Large intestine (tissue), 3 donors: ENCODE measurements around the gene MYOM3. TPM values are rescaled to one million over a fixed set of nuclear protein-coding genes. Genes with fewer than 3 reads are reported as not detected.

Experiments used
- DNase-seq, 2 donors: peaks; one replicate each; pipeline versions ENCODE4 v3.0.0 to v3.0.0-alpha.2; 2013
- H3K27ac ChIP-seq: one replicate; pipeline ENCODE4 v1.5.1; 2013; ENCODE audit warnings: low read length
- H3K27me3 ChIP-seq: 2 replicates; pipeline ENCODE4 v1.6.1; 2013; ENCODE audit warnings: low read length; ENCODE audit not compliant: control insufficient read depth, insufficient read depth
- H3K36me3 ChIP-seq: 2 replicates; pipeline ENCODE4 v1.6.1; 2013; ENCODE audit warnings: low read length; ENCODE audit not compliant: control insufficient read depth, insufficient read depth
- H3K4me1 ChIP-seq: one replicate; pipeline ENCODE4 v1.6.1; 2013; ENCODE audit warnings: low read length; ENCODE audit not compliant: control insufficient read depth, insufficient read depth
- H3K4me3 ChIP-seq: one replicate; pipeline ENCODE4 v1.5.1; 2013; ENCODE audit warnings: low read length
- H3K9me3 ChIP-seq: one replicate; pipeline ENCODE4 v1.6.1; 2013; ENCODE audit warnings: mild to moderate bottlenecking, low read depth, low read length, moderate library complexity; ENCODE audit not compliant: control insufficient read depth
- WGBS: methylation state at CpG from one replicate; pipeline ENCODE4 v1.1.5; 2013; ENCODE audit warnings: low lambda C conversion rate; ENCODE audit not compliant: insufficient coverage; 5-methylcytosine and 5-hydroxymethylcytosine counted together
- polyA plus RNA-seq: library from polyadenylated mRNA; unstranded; fragments of 120-200 nt; gene quantifications from one replicate; pipeline ENCODE4 v1.2.1, GENCODE V29; 2013

The MYOM3 gene
- polyA plus RNA-seq, 1 donor, result 69.5 TPM

- peaks cover 98% of the 10 kb centered on the region for H3K36me3 ChIP-seq
Measured at GRCh38 chr1:24085546-24085945, 26.4 kb downstream of the MYOM3 start.

GRCh38 chr1:24085007-24085406 lies 26.9 kb downstream of the MYOM3 start:
- Histone ChIP-seq H3K27ac (no peak overlapping the region), H3K9me3 (no peaks in the 10 kb centered on the region), H3K4me1 (no peaks in the 10 kb centered on the region), H3K4me3 (no peak overlapping the region), H3K36me3 (peaks cover 96% of the 10 kb centered on the region), H3K27me3 (no peaks in the 10 kb centered on the region)
- no peak for DNase-seq

More at GRCh38 chr1:24085546-24085945, 26.4 kb downstream of the MYOM3 start:
- H3K4me1 ChIP-seq, result no peaks in the 10 kb centered on the region
- DNase-seq, result no peak
- no peak overlapping the region for H3K4me3 ChIP-seq
- H3K27ac ChIP-seq, result no peak overlapping the region
- no CpG with 5 or more reads among the region's 3 CpGs for WGBS
- H3K9me3 ChIP-seq, result no peaks in the 10 kb centered on the region
- H3K27me3 ChIP-seq, result no peaks in the 10 kb centered on the region

- Histone ChIP-seq H3K27me3 (no peaks in the 10 kb centered on the region), H3K4me1 (no peaks in the 10 kb centered on the region), H3K9me3 (no peaks in the 10 kb centered on the region), H3K27ac (no peak overlapping the region), H3K4me3 (no peak overlapping the region), H3K36me3 (peaks cover 96% of the 10 kb centered on the region)
- no CpG with 5 or more reads among the region's 7 CpGs for WGBS
- no peak for DNase-seq
Measured at GRCh38 chr1:24084050-24084449, 27.9 kb downstream of the MYOM3 start.

GRCh38 chr1:24082372-24082771 lies 29.6 kb downstream of the MYOM3 start:
- no peaks in the 10 kb centered on the region for H3K4me1 ChIP-seq
- no peaks in the 10 kb centered on the region for H3K9me3 ChIP-seq
- no peak overlapping the region for H3K4me3 ChIP-seq
- no CpG with 5 or more reads among the region's 8 CpGs for WGBS
- no peaks in the 10 kb centered on the region for H3K27me3 ChIP-seq
- H3K36me3 ChIP-seq, result peaks cover 92% of the 10 kb centered on the region
- DNase-seq, result no peak
- no peak overlapping the region for H3K27ac ChIP-seq

GRCh38 chr1:24081190-24081589 lies 30.7 kb downstream of the MYOM3 start:
- Histone ChIP-seq H3K27ac (no peak overlapping the region), H3K4me3 (no peak overlapping the region), H3K4me1 (no peaks in the 10 kb centered on the region), H3K27me3 (no peaks in the 10 kb centered on the region), H3K9me3 (no peaks in the 10 kb centered on the region), H3K36me3 (peaks cover 86% of the 10 kb centered on the region)
- DNase-seq, result no peak
- no CpG with 5 or more reads among the region's 6 CpGs for WGBS

- Histone ChIP-seq H3K4me3 (no peak overlapping the region), H3K9me3 (no peaks in the 10 kb centered on the region), H3K36me3 (peaks cover 84% of the 10 kb centered on the region), H3K4me1 (no peaks in the 10 kb centered on the region), H3K27ac (no peak overlapping the region), H3K27me3 (no peaks in the 10 kb centered on the region)
- no peak for DNase-seq
- WGBS, result no CpG with 5 or more reads among the region's 10 CpGs
Measured at GRCh38 chr1:24080131-24080530, 31.8 kb downstream of the MYOM3 start.

- no peak overlapping the region for H3K27ac ChIP-seq
- H3K4me3 ChIP-seq, result no peak overlapping the region
- H3K27me3 ChIP-seq, result no peaks in the 10 kb centered on the region
- peaks cover under 1% of the 10 kb centered on the region for H3K4me1 ChIP-seq
- no peak for DNase-seq
- no peaks in the 10 kb centered on the region for H3K9me3 ChIP-seq
- WGBS, result 86% methylated on average over 6 of the region's 16 CpGs
- peaks cover 81% of the 10 kb centered on the region for H3K36me3 ChIP-seq
Measured at GRCh38 chr1:24077278-24077978, 34.5 kb downstream of the MYOM3 start.

GRCh38 chr1:24075946-24076345 lies 36.0 kb downstream of the MYOM3 start:
- peaks cover 77% of the 10 kb centered on the region for H3K36me3 ChIP-seq
- WGBS, result no CpG with 5 or more reads among the region's 8 CpGs
- no peak for DNase-seq

GRCh38 chr1:24075590-24075854 lies 36.4 kb downstream of the MYOM3 start:
- DNase-seq, result no peak
- Histone ChIP-seq H3K9me3 (no peaks in the 10 kb centered on the region), H3K4me3 (no peak overlapping the region), H3K27ac (no peak overlapping the region), H3K36me3 (peaks cover 72% of the 10 kb centered on the region), H3K4me1 (peaks cover 15% of the 10 kb centered on the region), H3K27me3 (no peaks in the 10 kb centered on the region)
- WGBS, result 78% methylated on average over 2 of the region's 4 CpGs

More at GRCh38 chr1:24075946-24076345, 36.0 kb downstream of the MYOM3 start:
- H3K9me3 ChIP-seq, result no peaks in the 10 kb centered on the region
- H3K27ac ChIP-seq, result no peak overlapping the region
- no peak overlapping the region for H3K4me3 ChIP-seq
- H3K4me1 ChIP-seq, result peaks cover 15% of the 10 kb centered on the region
- H3K27me3 ChIP-seq, result no peaks in the 10 kb centered on the region

GRCh38 chr1:24074817-24075589 lies 36.9 kb downstream of the MYOM3 start:
- Histone ChIP-seq H3K27ac (no peak overlapping the region), H3K27me3 (no peaks in the 10 kb centered on the region), H3K4me3 (no peak overlapping the region), H3K9me3 (no peaks in the 10 kb centered on the region), H3K4me1 (peaks cover 15% of the 10 kb centered on the region), H3K36me3 (peaks cover 72% of the 10 kb centered on the region)
- no peak for DNase-seq
- WGBS, result no CpG with 5 or more reads among the region's 15 CpGs

- H3K36me3 ChIP-seq, result peaks cover 64% of the 10 kb centered on the region
- DNase-seq, result no peak
- no CpG with 5 or more reads among the region's 5 CpGs for WGBS
- no peaks in the 10 kb centered on the region for H3K9me3 ChIP-seq
- H3K27ac ChIP-seq, result no peak overlapping the region
- H3K4me1 ChIP-seq, result peaks cover 15% of the 10 kb centered on the region
- H3K4me3 ChIP-seq, result no peak overlapping the region
- no peaks in the 10 kb centered on the region for H3K27me3 ChIP-seq
Measured at GRCh38 chr1:24074196-24074595, 37.7 kb downstream of the MYOM3 start.
